K562 (cell line): ENCODE results near the gene MFSD12. TPM values are rescaled to one million over a fixed set of nuclear protein-coding genes. Genes with fewer than 3 reads are reported as not detected.

Experiments used
- ATAC-seq: fragments of 200-7000 bp; cut with Tn5 transposase; 3 replicates; pipeline ENCODE4 v1.9.1; 2020; ENCODE audit warnings: moderate library complexity
- BruUV-seq: library from RNA; stranded (reverse); fragments of 400-500 nt; replicated peaks from 2 replicates; lab custom pipeline; 2021; lab: Mats Ljungman, UMichigan
- CTCF ChIA-PET: fragments of 300-600 bp; formaldehyde crosslinking; extraction: SDS; loops from one replicate; lab custom pipeline; 2021; ENCODE audit warnings: low intra/inter-chr PET ratio; lab: Yijun Ruan, JAX
- POLR2A ChIA-PET: fragments of 300-600, 350-650 bp; sonication (Branson Sonifier 250); formaldehyde crosslinking; extraction: SDS; loops from one replicate; lab custom pipeline; 2021; ENCODE audit warnings: antibody characterized with exemption, inconsistent platforms; lab: Yijun Ruan, JAX
- DNase-seq, 4 experiments: peaks; one replicate each; pipeline versions ENCODE4 v3.0.0 to v3.0.0-alpha.2; 2011 to 2018; ENCODE audit warnings: low spot score in 3 of 4, mixed read lengths in 3 of 4; ENCODE audit errors: extremely low read depth in 1 of 4
- FAIRE-seq: peaks from 2 replicates; lab custom pipeline; 2011; peaks lifted over from hg19 to GRCh38; lab: Jason Lieb, UNC
- H2AFZ ChIP-seq: 2 replicates; pipeline ENCODE4 v1.6.0; 2011; ENCODE audit warnings: low read depth, low read length, control low read depth, inconsistent platforms
- H3K27ac ChIP-seq: fragments of 200-600 bp; 3 replicates; pipeline ENCODE4 v1.8.0; 2011; ENCODE audit warnings: low read depth, mild to moderate bottlenecking, control low read depth, inconsistent platforms, low read length, moderate library complexity, mixed read lengths; ENCODE audit errors: extremely low read depth
- H3K27me3 ChIP-seq, 2 experiments: fragments of 300-600 bp in 1 of 2; 2 replicates in 1 of 2; 3 replicates in 1 of 2; pipeline versions ENCODE4 v1.6.0 to v1.8.0; 2011; ENCODE audit warnings: inconsistent platforms in 2 of 2, low read length in 2 of 2, mild to moderate bottlenecking in 1 of 2, mixed read lengths in 1 of 2, moderate library complexity in 1 of 2; ENCODE audit not compliant: control insufficient read depth in 2 of 2, insufficient read depth in 2 of 2
- H3K36me3 ChIP-seq: fragments of 300-600 bp; 3 replicates; pipeline ENCODE4 v1.8.0; 2011; ENCODE audit warnings: mild to moderate bottlenecking, low read length, inconsistent platforms; ENCODE audit not compliant: control insufficient read depth, insufficient read depth
- H3K4me1 ChIP-seq, 2 experiments: fragments of 200-600 bp in 1 of 2; replicated peaks in 1 of 2; 2 replicates in 1 of 2; 3 replicates in 1 of 2; pipeline versions ENCODE4 v1.5.1 to v1.8.0; 2011; ENCODE audit warnings: inconsistent platforms in 2 of 2, low read length in 2 of 2, mild to moderate bottlenecking in 1 of 2, mixed read lengths in 1 of 2, moderate library complexity in 1 of 2; ENCODE audit not compliant: control insufficient read depth in 2 of 2, insufficient read depth in 2 of 2
- H3K4me2 ChIP-seq: 2 replicates; pipeline ENCODE4 v1.6.1; 2011; ENCODE audit warnings: low read length, control low read depth, inconsistent platforms, mixed read lengths; ENCODE audit not compliant: insufficient read depth
- H3K4me3 ChIP-seq: fragments of 200-600 bp; sonication (generic), shearing (Covaris generic); 2 replicates; pipeline ENCODE4 v1.5.1; 2016; ENCODE audit warnings: control low read depth, inconsistent platforms
- H3K79me2 ChIP-seq: fragments of 200-600 bp; 3 replicates; pipeline ENCODE4 v1.8.0; 2011; ENCODE audit warnings: low read length, inconsistent platforms; ENCODE audit not compliant: control insufficient read depth, insufficient read depth
- H3K9ac ChIP-seq, 2 experiments: 2 replicates each; pipeline versions ENCODE4 v1.6.0 to v1.6.1; 2011; ENCODE audit warnings: low read depth in 2 of 2, low read length in 2 of 2, control low read depth in 1 of 2, inconsistent platforms in 1 of 2, mild to moderate bottlenecking in 1 of 2, mixed read lengths in 1 of 2; ENCODE audit not compliant: insufficient read depth in 1 of 2
- H3K9me1 ChIP-seq: one replicate; pipeline ENCODE4 v1.6.0; 2011; ENCODE audit warnings: inconsistent platforms, mild to moderate bottlenecking, low read length, moderate library complexity; ENCODE audit not compliant: control insufficient read depth, insufficient read depth
- H3K9me3 ChIP-seq: replicated peaks from 2 replicates; pipeline ENCODE4 v1.5.1; 2011; ENCODE audit warnings: low read depth, low read length, inconsistent platforms; ENCODE audit not compliant: control insufficient read depth, insufficient read depth
- H4K20me1 ChIP-seq: replicated peaks from 2 replicates; pipeline ENCODE4 v1.6.1; 2011; ENCODE audit warnings: low read length, inconsistent platforms, mixed read lengths; ENCODE audit not compliant: control insufficient read depth, insufficient read depth
- CBFA2T2 ChIP-seq: fragments of 450-650 bp; conservative IDR thresholded peaks from 2 replicates; pipeline ENCODE4 v1.6.1; 2017; ENCODE audit warnings: mild to moderate bottlenecking
- SPI1 ChIP-seq: IDR thresholded peaks from 2 replicates; pipeline ENCODE4 v1.6.1; 2011; ENCODE audit warnings: low read depth, low read length, control low read depth, borderline replicate concordance
- THAP12 ChIP-seq: fragments of 250-450 bp; sonication (Bioruptor Pico); IDR thresholded peaks from 2 replicates; pipeline ENCODE4 v1.9.0; 2021; ENCODE audit warnings: mild to moderate bottlenecking, inconsistent platforms
- ZC3H4 ChIP-seq: sonication (generic); formaldehyde crosslinking; IDR thresholded peaks from 2 replicates; pipeline ENCODE4 v1.9.0; 2021; ENCODE audit warnings: missing genetic modification reagents, borderline replicate concordance
- ZNF583 ChIP-seq: fragments of 250-450 bp; sonication (Bioruptor Pico); IDR thresholded peaks from 2 replicates; pipeline ENCODE4 v1.4.0; 2020
- WGBS: fragments of 100-300 bp; shearing (Covaris generic); methylation state at CpG from one replicate; pipeline ENCODE4 v1.1.6; 2016; ENCODE audit warnings: low coverage, mixed read lengths; ENCODE audit not compliant: insufficient coverage; ENCODE audit errors: missing lambda C conversion rate; 5-methylcytosine and 5-hydroxymethylcytosine counted together
- in situ Hi-C: fragments of 300-500 bp; cut with MboI; formaldehyde crosslinking; loops from 4 replicates; pipeline ENCODE4 v1.15.0; 2018; ENCODE audit warnings: inconsistent platforms, mixed read lengths
- intact Hi-C: fragments of 100-400 bp; cut with micrococcal nuclease; formaldehyde crosslinking; loops from 2 replicates; pipeline ENCODE4 v1.14.2; 2022
- polyA plus RNA-seq, 8 experiments: library from polyadenylated mRNA; depleted of rRNA in 4 of 8; stranded (reverse) in 5 of 8; unstranded in 3 of 8; fragments of >200 nt; fragmentation: Nextera tagmentation in 2 of 8; fragmentation: Illumina TruSeq in 1 of 8; extraction: Ambion mirVana in 2 of 8; extraction: Trizol in 1 of 8; gene quantifications; 2 replicates each; pipeline versions ENCODE4 v1.2.1 to v1.2.3, GENCODE V29; 2011 to 2014; ENCODE audit warnings: inconsistent platforms in 1 of 8, missing spikeins in 1 of 8
- total RNA-seq, 7 experiments: library from RNA; depleted of rRNA in 6 of 7; stranded (reverse); fragments of >200 nt in 6 of 7; fragmentation: Illumina TruSeq in 2 of 7; extraction: Trizol in 2 of 7; gene quantifications; 2 replicates each; pipeline versions ENCODE4 v1.2.1 to v1.2.3, GENCODE V29; 2011 to 2021; ENCODE audit warnings: low replicate concordance in 1 of 7

MFSD12 gene
- total and polyA plus RNA-seq, 9 of the 15 experiments (the other 6 are each of a cell fraction or from before 2014, with no cell fraction given): 0.69 to 112 (median 31.8) TPM

DNA sequence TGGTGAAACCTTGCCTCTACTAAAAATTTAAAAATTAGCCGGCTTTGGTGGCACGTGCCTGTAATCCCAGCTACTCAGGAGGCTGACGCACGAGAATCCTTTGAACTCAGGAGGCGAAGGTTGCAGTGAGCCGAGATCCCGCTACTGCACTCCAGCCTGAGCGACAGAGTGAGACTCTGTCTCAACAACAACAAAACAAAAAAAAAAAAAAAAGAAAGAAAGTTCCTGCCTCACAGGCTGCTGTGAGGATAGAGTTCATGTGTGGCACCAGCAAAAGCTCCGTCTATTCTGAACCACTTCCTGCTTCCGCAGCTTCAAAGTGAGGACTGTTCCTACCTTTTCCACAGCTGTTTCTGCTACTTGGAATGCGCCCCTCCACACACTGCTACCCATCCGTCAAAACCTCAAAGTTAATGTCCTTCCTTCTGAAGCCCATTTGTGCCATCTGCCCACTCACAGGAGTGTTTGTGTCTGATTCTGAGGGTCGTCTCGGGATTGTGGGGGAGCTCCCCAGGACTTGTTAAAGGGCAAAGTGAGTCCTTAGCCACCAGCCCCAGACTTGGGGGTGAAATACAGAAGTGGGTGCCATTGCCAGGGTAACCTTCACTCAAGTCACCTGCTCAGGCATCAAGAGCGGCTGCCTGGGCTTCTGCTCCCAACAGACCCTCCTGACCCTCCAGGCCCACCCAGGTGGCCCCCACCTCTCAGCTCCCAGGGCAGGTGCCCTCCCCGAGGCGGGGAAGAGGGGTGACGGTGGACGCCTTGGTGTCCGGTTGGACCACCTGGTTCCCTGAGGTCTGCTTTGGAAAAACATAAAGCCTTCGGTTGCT is 2.9 kb downstream of the MFSD12 start:
- peaks cover 15 to 68% of the 10 kb centered on the region in 2 experiments; a peak in 4 of 5 replicates for H3K4me1 ChIP-seq
- H3K27me3 ChIP-seq: no peaks in the 10 kb centered on the region
- peaks cover 7% of the 10 kb centered on the region for H3K9me1 ChIP-seq
- peaks cover 45% of the 10 kb centered on the region for H3K79me2 ChIP-seq
- no peak overlapping the region for H2AFZ ChIP-seq
- no peak for FAIRE-seq
- ChIA-PET POLR2A (interaction anchor here (0.8 to 1.2 kb wide), 3 partner anchors 34 to 50 kb away, joined by 3 to 6 read pairs (median 4); no protein-coding TSS in a partner anchor), CTCF (no interaction called here)
- 83% methylated on average over 19 of the region's 21 CpGs for WGBS
- H3K4me2 ChIP-seq: no peak overlapping the region
- peak overlapping the region; percentile 32; the same call in 1 of the 3 replicates for H3K27ac ChIP-seq
- TSS peak; percentile 66 for BruUV-seq
- TF ChIP-seq ZNF583 (CRISPR knock-in tag): no peak
- no peak for TF ChIP-seq ZC3H4 (CRISPR knock-in tag)
- no peak for TF ChIP-seq SPI1
- no peak for TF ChIP-seq THAP12 (CRISPR knock-in tag)
- no peak for TF ChIP-seq CBFA2T2
- peaks cover 9% of the 10 kb centered on the region for H4K20me1 ChIP-seq
- no peak for ATAC-seq
- no peak for DNase-seq
- H3K36me3 ChIP-seq: peaks cover 33% of the 10 kb centered on the region
- in situ Hi-C loops (no loop called here), intact Hi-C loops (no loop called here)
- H3K9ac ChIP-seq: peak overlapping the region in 1 of 2 experiments; percentile 63; a peak in 2 of 4 replicates
- H3K4me3 ChIP-seq: no peak overlapping the region
- H3K9me3 ChIP-seq: no peaks in the 10 kb centered on the region
